SK-N-SH treated with all-trans-retinoic acid at 6 μM for 48 hours (cell line): ENCODE data around the gene PLCB3.
"Not testable (repeated sequence)": the region's sequence is repeated elsewhere in the genome, so short reads cannot be mapped to it uniquely, and the experiment has no call there.

Experiments
- ARNTL ChIP-seq: fragments of 450-650 bp; formaldehyde crosslinking; IDR thresholded peaks from 2 replicates; pipeline ENCODE4 v1.5.0; 2020; ENCODE audit warnings: low read depth, mild to moderate bottlenecking, moderate library complexity, borderline replicate concordance
- SNAI2 ChIP-seq: fragments of 250-450 bp; sonication (Bioruptor Pico); IDR thresholded peaks from 2 replicates; pipeline ENCODE4 v1.5.0; 2020; ENCODE audit warnings: mild to moderate bottlenecking, moderate library complexity
- TSHZ2 ChIP-seq: fragments of 250-450 bp; sonication (Bioruptor Pico); IDR thresholded peaks from 2 replicates; pipeline ENCODE4 v1.5.0; 2020; ENCODE audit warnings: mild to moderate bottlenecking, moderate library complexity
- ZFP3 ChIP-seq: fragments of 250-450 bp; sonication (Bioruptor Pico); IDR thresholded peaks from 2 replicates; pipeline ENCODE4 v1.5.0; 2020; ENCODE audit warnings: mild to moderate bottlenecking, moderate library complexity
- ZNF565 ChIP-seq: fragments of 450-650 bp; formaldehyde crosslinking; conservative IDR thresholded peaks from 2 replicates; pipeline ENCODE4 v1.5.0; 2020; ENCODE audit warnings: low read depth, mild to moderate bottlenecking, moderate library complexity
- TF ChIP-seq, protein P1 (sequence below): fragments of 250-450 bp; sonication (Bioruptor Pico); IDR thresholded peaks from 2 replicates; pipeline ENCODE4 v1.8.0; 2021; ENCODE audit warnings: low read depth, mild to moderate bottlenecking, moderate library complexity, borderline replicate concordance
- TF ChIP-seq, protein P2 (sequence below): fragments of 250-450 bp; sonication (Bioruptor Pico); IDR thresholded peaks from 2 replicates; pipeline ENCODE4 v1.8.0; 2020; ENCODE audit warnings: mild to moderate bottlenecking, moderate library complexity, borderline replicate concordance

- not testable (repeated sequence) for TF ChIP-seq TSHZ2 (CRISPR knock-in tag); ZNF565 (CRISPR knock-in tag); ARNTL; ZFP3 (CRISPR knock-in tag); SNAI2 (CRISPR knock-in tag)
- TF ChIP-seq, protein P1, sequence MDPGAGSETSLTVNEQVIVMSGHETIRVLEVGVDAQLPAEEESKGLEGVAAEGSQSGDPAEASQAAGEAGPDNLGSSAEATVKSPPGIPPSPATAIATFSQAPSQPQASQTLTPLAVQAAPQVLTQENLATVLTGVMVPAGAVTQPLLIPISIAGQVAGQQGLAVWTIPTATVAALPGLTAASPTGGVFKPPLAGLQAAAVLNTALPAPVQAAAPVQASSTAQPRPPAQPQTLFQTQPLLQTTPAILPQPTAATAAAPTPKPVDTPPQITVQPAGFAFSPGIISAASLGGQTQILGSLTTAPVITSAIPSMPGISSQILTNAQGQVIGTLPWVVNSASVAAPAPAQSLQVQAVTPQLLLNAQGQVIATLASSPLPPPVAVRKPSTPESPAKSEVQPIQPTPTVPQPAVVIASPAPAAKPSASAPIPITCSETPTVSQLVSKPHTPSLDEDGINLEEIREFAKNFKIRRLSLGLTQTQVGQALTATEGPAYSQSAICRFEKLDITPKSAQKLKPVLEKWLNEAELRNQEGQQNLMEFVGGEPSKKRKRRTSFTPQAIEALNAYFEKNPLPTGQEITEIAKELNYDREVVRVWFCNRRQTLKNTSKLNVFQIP (CRISPR knock-in tag) = not testable (repeated sequence)
- TF ChIP-seq, protein P2, sequence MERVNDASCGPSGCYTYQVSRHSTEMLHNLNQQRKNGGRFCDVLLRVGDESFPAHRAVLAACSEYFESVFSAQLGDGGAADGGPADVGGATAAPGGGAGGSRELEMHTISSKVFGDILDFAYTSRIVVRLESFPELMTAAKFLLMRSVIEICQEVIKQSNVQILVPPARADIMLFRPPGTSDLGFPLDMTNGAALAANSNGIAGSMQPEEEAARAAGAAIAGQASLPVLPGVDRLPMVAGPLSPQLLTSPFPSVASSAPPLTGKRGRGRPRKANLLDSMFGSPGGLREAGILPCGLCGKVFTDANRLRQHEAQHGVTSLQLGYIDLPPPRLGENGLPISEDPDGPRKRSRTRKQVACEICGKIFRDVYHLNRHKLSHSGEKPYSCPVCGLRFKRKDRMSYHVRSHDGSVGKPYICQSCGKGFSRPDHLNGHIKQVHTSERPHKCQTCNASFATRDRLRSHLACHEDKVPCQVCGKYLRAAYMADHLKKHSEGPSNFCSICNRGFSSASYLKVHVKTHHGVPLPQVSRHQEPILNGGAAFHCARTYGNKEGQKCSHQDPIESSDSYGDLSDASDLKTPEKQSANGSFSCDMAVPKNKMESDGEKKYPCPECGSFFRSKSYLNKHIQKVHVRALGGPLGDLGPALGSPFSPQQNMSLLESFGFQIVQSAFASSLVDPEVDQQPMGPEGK (CRISPR knock-in tag) = not testable (repeated sequence)
Observed at GRCh38 chr11:64246621-64246870, 4.8 kb upstream of the PLCB3 start.
